ENCODE measurements around the gene DENND4B.

DNA sequence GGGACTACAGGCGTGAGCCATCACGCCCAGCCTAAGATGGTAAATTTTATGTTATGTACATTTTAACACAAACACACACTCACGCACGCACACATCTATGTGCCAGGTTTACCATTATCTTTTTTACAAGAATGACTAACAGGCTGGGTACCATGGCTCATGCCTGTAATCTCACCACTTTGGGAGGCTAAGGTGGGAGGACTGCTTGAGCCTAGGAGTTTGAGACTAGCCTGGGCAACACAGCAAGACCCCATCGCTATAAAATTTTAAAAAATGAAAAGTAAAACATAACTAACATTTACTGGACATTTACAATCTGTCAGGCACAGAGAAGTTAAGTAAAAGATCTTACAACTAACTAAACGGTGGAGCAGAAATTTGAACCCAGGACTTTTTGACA, 38.4 kb downstream of the DENND4B start:
- TF ChIP-seq GATA2 (IDR thresholded peaks at IDR 0.05; ENCODE audit: low read depth, low read length): no peak
- TF ChIP-seq GATA3 (IDR thresholded peaks at IDR 0.05; ENCODE audit: low read depth, low read length): no peak
